Middle frontal gyrus (tissue), 1 donor: ENCODE results near the gene ABI3BP.
"Not testable (repeated sequence)": the region's sequence is repeated elsewhere in the genome, so short reads cannot be mapped to it uniquely, and the experiment has no call there.

ENCODE experiments used
- DNase-seq: peaks from one replicate; pipeline ENCODE4 v3.0.0-alpha.2; 2015; ENCODE audit warnings: low spot score; ENCODE audit errors: extremely low spot score

ABI3BP gene

GRCh38 chr3:100981164-100981911 lies 11.9 kb downstream of the ABI3BP start:
- DNase-seq = no peak

GRCh38 chr3:100978011-100978659 lies 15.1 kb downstream of the ABI3BP start:
- no peak for DNase-seq

DNA sequence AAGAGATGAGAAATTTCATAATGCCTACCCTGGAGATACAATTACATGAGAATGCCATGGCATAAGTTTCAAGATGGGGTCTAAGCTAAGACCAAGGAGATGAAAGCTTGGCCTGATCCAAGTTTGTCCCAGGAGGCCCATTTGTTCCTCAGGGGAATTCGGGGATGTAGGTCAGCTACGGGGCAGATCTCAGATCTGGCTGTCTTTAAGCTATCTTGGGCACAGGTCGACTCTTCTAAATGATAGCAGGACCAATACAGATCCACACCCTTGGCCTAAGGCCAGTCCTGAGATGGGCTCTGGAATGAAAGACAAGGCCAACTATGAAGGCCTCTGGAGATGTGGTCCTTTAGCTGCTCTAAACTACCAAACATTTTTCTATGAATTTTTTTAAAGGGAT lies 16.6 kb downstream of the ABI3BP start:
- no peak for DNase-seq

DNA sequence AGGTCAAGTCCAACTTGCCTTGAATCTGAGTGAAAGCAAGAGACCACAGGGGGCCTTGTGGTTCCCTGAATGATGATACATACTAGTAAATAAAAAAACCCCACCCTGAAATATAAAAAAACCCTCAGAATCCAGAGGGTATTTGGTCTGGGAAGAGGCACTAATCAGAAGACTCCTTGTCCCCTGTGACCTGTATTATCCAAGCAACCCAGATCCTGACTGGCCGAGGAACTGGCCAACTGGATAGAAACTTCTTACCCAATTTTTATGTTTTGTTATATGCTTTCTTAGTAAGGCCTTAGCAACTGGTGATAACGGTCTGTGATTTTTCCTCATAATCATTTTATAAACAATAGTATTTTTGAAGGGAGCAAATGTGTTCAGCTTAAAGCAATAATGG lies 17.5 kb downstream of the ABI3BP start:
- no peak for DNase-seq

- no peak for DNase-seq
Observed at GRCh38 chr3:100973594-100973993, 19.6 kb downstream of the ABI3BP start.

- no peak for DNase-seq
Observed at GRCh38 chr3:100972867-100973266, 20.4 kb downstream of the ABI3BP start.

DNA sequence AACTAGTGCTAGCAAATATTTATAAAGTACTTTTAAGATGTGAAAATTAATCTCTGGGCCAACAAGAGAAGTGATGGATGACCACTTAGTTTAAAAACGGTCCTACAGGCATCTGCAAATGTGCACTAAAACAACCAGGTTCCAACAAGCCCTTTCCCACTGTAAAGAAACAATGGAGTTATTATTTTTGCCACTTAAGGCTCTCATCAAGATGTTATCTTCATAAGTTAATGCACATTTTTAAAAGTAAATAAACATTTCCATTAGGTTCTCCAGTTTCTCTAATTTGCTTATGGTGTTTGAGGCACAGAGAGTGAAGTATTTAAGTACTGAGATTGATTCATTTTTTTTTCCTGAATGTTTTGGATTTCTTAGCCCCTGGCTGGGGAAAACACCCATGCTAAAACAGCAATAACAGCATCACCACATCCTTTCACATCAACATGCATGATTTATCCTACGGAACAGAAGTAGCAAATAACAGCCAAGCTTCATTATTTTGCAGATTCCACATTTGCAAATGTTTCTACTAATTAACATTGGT lies 20.8 kb downstream of the ABI3BP start:
- DNase-seq = no peak

GRCh38 chr3:100971798-100972197 lies 21.4 kb downstream of the ABI3BP start:
- DNase-seq = no peak

- no peak for DNase-seq
Observed at GRCh38 chr3:100970477-100970990, 22.7 kb downstream of the ABI3BP start.

DNA sequence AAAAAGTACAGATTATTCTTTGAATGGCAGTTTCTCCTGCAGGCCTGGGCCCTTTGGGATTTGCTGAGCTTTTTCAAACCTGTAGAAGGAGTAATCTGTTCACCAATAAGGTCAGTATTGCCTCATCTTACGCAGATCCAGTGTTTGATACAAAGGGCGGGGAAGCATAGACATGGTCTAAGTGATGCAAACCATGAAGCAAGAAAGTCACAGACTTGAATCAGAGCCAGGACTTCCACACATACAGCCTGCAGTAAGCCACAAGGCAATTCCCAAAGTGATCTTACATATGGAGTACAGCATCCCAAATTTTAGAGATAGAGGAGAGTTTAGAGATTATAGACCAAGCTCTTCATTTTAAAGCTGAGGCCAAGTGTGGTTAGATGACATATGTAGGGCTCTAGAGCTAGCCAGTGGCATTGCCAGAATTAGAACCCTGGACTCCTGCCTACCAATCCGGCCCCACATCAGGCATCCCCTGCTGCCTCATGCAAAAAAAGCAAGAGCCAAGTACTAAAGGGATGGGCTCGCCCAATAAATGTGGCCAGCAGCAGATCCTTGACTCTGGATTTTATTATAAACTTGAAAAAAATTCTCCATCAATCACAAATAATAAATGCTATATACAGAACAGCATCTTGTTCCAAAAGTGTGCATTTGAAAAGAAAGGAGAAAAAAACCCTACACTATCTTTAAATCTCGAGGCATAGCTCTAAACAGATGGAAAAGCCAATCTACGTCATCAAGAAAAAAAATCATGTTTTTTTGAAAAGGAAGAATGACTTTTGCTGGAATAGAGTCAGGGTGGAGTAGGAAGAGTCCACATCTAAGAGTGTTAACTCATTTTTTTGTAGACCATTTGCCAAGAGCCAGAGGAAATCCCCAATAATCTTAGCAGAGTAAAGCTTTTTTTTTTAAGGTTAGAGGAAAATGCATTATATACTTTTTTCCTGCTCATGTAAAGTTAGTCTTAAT lies 24.0 kb downstream of the ABI3BP start:
- DNase-seq = no peak

DNA sequence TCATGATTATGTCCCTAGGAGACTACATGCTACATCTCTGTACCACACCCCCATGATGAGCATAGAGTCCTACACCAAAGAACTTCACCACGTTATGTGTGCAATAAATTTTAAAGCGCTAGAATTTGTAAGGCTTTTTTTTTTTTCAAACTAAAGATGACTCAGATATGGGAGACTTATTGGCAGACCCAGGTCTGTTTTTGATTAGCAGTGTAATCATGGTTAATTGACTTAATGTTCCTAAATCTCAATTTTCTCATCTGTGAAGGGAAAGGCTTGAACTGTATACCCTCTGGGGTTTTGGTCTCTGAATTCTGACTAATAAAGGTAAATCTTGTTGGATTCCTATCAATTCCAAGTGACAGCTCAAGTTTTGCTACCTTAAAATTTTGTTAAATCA lies 26.4 kb downstream of the ABI3BP start:
- no peak for DNase-seq

GRCh38 chr3:100966049-100966491 lies 27.2 kb downstream of the ABI3BP start:
- no peak for DNase-seq

- DNase-seq = no peak
Observed at GRCh38 chr3:100963041-100963440, 30.2 kb downstream of the ABI3BP start.

- DNase-seq = no peak
Observed at GRCh38 chr3:100957261-100957986, 35.8 kb downstream of the ABI3BP start.

GRCh38 chr3:100956276-100956675 lies 36.9 kb downstream of the ABI3BP start:
- DNase-seq = no peak

DNA sequence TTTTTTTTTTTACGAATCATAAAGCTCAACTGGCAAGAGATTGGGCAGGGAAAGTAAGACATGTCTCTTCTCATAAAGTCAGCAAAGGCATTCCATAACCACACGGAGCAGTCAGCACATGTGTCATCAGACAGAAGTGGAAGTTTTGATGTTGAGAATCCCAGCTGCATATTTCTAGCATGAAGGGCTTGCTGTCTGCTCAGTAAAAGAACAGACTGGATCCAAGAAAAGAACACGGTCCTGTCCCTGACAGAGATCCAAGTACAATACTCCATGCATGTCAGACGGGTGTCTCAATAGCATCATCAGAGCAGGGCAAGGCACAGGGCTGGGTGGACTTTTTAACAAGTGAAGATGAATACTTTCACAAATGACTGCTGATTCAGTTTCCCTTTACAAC lies 38.2 kb downstream of the ABI3BP start:
- no peak for DNase-seq

- no peak for DNase-seq
Observed at GRCh38 chr3:100954199-100954935, 38.9 kb downstream of the ABI3BP start.

- DNase-seq = no peak
Observed at GRCh38 chr3:100953103-100953502, 40.1 kb downstream of the ABI3BP start.

DNA sequence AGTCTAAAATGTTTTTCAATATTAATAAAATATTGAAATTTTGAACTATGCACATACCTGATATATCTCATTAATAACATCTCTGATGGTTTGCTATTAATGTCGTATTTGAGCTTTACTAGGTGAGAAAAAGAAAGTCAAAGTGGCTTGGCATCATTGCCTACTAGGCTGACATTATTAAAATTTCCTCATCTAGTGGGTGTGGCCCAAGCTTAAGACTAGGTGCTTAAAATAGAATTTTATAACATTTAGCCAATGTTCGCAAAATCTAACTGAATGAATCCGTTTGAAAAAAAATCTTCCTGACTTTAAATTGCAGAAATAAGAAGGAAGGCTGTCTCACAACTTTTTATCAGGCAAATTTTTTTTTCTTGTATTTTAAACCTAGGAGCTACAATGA lies 46.1 kb downstream of the ABI3BP start:
- DNase-seq = no peak

GRCh38 chr3:100946096-100946495 lies 47.1 kb downstream of the ABI3BP start:
- DNase-seq = not testable (repeated sequence)
